Esophagus (tissue), 2 donors: ENCODE measurements around the gene MSRB3. TPM values are rescaled to one million over a fixed set of nuclear protein-coding genes. Genes with fewer than 3 reads are reported as not detected.

Source experiments
- H3K27ac ChIP-seq, 2 donors: one replicate each; pipeline ENCODE4 v1.5.1; 2013; ENCODE audit warnings: low read depth in 2 of 2, mild to moderate bottlenecking in 2 of 2, inconsistent platforms in 1 of 2, low read length in 1 of 2, moderate library complexity in 1 of 2
- H3K27me3 ChIP-seq, 2 donors: one replicate each; pipeline ENCODE4 v1.6.1; 2013; ENCODE audit warnings: low read length in 2 of 2, control low read depth in 1 of 2, mild to moderate bottlenecking in 1 of 2; ENCODE audit not compliant: insufficient read depth in 2 of 2, control insufficient read depth in 1 of 2
- H3K36me3 ChIP-seq, 2 donors: one replicate each; pipeline ENCODE4 v1.6.1; 2013; ENCODE audit warnings: low read length in 1 of 2; ENCODE audit not compliant: control insufficient read depth in 2 of 2, insufficient read depth in 2 of 2
- H3K4me1 ChIP-seq, 2 donors: one replicate each; pipeline ENCODE4 v1.6.1; 2013; ENCODE audit warnings: low read length in 1 of 2; ENCODE audit not compliant: control insufficient read depth in 2 of 2, insufficient read depth in 2 of 2
- H3K4me3 ChIP-seq, 2 donors: one replicate each; pipeline ENCODE4 v1.5.1; 2013; ENCODE audit warnings: low read length in 2 of 2, mild to moderate bottlenecking in 2 of 2, low read depth in 1 of 2, moderate library complexity in 1 of 2
- H3K9me3 ChIP-seq, 2 donors: one replicate each; pipeline ENCODE4 v1.6.1; 2013; ENCODE audit warnings: mild to moderate bottlenecking in 2 of 2, low read depth in 1 of 2, low read length in 1 of 2, moderate library complexity in 1 of 2; ENCODE audit not compliant: control insufficient read depth in 2 of 2, insufficient read depth in 1 of 2
- WGBS, 2 donors: extraction: QIAGEN DNeasy Blood & Tissue Kit; methylation state at CpG; one replicate each; pipeline ENCODE4 v1.1.7; 2013; 5-methylcytosine and 5-hydroxymethylcytosine counted together
- polyA plus RNA-seq, 2 donors: library from polyadenylated mRNA; stranded (reverse); fragments of 200-250 nt; gene quantifications; one replicate each; pipeline ENCODE4 v1.2.3, GENCODE V29; 2013
- donor health status: healthy with polysubstance abuse.
- donor health status: Bipolar disorder and iron deficiency.

Gene MSRB3
- polyA plus RNA-seq, 2 donors, result 5.4 to 14.8 TPM

DNA sequence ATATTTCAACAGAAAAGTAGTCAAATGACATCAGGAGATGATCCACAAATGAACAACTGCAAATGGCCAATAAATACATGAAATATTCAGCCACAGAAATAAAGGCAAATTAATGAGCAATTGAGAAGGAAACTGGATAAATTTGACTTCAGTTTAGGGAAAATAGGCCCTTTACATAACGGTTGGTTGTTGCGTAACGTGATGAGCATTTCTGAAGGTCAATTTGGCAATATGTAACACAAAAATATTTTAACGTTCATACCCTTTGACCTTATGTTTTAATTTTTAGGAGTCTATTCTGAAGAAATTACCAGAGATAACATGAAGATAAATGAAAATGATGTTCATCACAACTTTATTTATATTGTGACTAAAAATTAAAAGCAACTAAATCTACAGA is 14.7 kb upstream of the MSRB3 start:
- 87 to 92% methylated on average over 4 of the region's 4 CpGs for WGBS, 2 donors
- no peaks in the 10 kb centered on the region for H3K27me3 ChIP-seq

GRCh38 chr12:65266408-65266807 is 12.1 kb upstream of the MSRB3 start:
- Histone ChIP-seq H3K36me3 (no peaks in the 10 kb centered on the region), H3K27me3 (no peaks in the 10 kb centered on the region), H3K4me3 (no peak overlapping the region), H3K9me3 (no peaks in the 10 kb centered on the region), H3K27ac (no peak overlapping the region), H3K4me1 (no peaks in the 10 kb centered on the region)
- WGBS, 2 donors, result 75 to 79% methylated on average over 3 of the region's 3 CpGs

More for the DNA sequence above, 14.7 kb upstream of the MSRB3 start:
- Histone ChIP-seq H3K36me3 (no peaks in the 10 kb centered on the region), H3K9me3 (no peaks in the 10 kb centered on the region), H3K27ac (no peak overlapping the region), H3K4me1 (no peaks in the 10 kb centered on the region), H3K4me3 (no peak overlapping the region)

- H3K27me3 ChIP-seq, result no peaks in the 10 kb centered on the region
- WGBS, 2 donors, result 82 to 91% methylated on average over 1 of the region's 1 CpG
- no peaks in the 10 kb centered on the region for H3K4me1 ChIP-seq
- no peaks in the 10 kb centered on the region for H3K9me3 ChIP-seq
- no peak overlapping the region for H3K27ac ChIP-seq
- no peak overlapping the region for H3K4me3 ChIP-seq
- H3K36me3 ChIP-seq, result no peaks in the 10 kb centered on the region
These were observed 8.9 kb upstream of the MSRB3 start for GRCh38 chr12:65269603-65270002.

GRCh38 chr12:65274602-65275272 is 3.7 kb upstream of the MSRB3 start:
- Histone ChIP-seq H3K9me3 (no peaks in the 10 kb centered on the region), H3K36me3 (no peaks in the 10 kb centered on the region), H3K27me3 (no peaks in the 10 kb centered on the region), H3K4me1 (peaks cover 3 to 4% of the 10 kb centered on the region in 2 donors), H3K27ac (no peak overlapping the region), H3K4me3 (no peak overlapping the region)
- 86 to 89% methylated on average over 7 of the region's 7 CpGs for WGBS, 2 donors

DNA sequence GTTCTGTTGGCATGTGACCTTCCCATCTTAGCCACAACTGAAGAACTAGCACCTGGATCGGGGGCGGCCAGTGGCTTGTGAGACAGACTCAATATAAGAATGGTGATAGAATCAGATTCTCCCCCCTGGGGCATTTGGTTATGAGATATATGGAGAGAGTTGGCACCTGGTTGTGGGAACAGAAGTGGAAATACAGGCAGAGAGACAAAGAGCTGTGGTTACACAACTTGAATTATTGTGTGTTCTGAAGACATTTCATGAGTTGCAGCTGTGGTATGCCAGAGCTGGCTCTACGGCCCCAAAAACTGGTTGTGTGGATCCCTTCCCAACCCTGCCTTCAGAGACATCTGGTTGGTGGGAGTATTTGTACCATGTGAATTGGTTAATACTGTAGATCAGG is 2.9 kb upstream of the MSRB3 start:
- Histone ChIP-seq H3K4me3 (no peak overlapping the region), H3K9me3 (no peaks in the 10 kb centered on the region), H3K4me1 (peaks cover 3 to 4% of the 10 kb centered on the region in 2 donors), H3K27ac (no peak overlapping the region), H3K27me3 (no peaks in the 10 kb centered on the region), H3K36me3 (no peaks in the 10 kb centered on the region)
- WGBS, 2 donors, result 65 to 79% methylated on average over 3 of the region's 3 CpGs

DNA sequence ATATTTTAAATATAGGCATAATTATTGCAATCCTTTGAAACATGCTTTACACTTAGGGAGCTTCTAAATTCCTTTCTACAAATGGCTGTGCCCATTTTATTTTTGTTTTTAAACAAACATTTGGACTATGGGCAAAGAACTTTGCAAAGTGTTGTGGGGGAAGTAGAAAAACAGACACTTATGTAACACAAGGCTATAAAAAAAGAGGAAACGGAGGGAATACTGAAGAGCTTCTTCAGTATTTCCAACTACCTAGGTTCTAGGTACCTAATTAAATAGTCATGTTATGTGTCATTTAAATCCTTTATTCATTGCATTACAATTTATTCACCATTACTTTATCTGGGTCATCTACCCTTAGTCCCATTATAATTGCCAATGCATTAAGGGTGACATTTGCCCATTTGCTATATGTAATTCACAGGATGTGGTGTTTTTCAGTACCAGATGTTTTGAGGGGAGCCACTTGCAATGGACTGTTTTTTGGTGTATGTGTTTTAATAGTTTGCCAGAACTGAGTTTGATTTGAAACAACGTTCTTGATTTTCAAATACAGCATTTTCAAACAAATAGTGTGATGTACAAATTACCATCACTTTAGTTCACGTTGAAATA is 1.5 kb upstream of the MSRB3 start:
- H3K27me3 ChIP-seq, result no peaks in the 10 kb centered on the region
- H3K36me3 ChIP-seq, result no peaks in the 10 kb centered on the region
- H3K27ac ChIP-seq, result no peak overlapping the region
- peaks cover 3 to 4% of the 10 kb centered on the region in 2 donors for H3K4me1 ChIP-seq
- WGBS, 2 donors, result 58 to 65% methylated on average over 3 of the region's 3 CpGs
- H3K4me3 ChIP-seq, result no peak overlapping the region
- no peaks in the 10 kb centered on the region for H3K9me3 ChIP-seq

DNA sequence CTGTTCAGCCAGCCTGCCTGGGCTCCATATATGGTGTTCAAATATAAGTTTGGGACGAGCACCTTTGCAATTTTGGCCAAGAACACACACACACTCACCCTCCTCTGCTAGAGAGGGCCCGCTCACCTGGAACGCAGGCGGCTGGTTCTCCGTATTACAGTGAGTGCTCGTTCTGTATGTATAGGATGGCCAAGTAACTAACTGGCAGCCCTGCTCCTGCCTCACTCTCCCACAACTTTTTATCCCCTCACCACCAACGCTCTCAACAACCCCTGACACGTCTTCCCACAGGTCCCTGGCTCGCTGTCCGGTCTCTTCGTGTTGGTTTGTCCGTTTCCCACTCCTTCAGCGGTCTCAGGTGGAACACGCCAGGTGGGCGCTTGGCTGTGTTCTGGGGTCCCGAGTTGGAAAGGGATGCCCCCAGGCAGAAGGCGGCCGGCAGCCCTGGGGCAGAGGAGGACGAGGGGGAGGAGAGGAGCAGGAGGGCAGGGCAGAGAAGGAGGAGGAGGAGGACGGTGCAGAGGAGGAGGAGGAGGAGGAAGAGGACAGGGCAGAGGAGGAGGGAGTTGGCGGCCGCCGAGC is 398 bp upstream of the MSRB3 start:
- H3K4me3 ChIP-seq, result peak overlapping the region; percentile 63 to 71
- H3K27me3 ChIP-seq, result no peaks in the 10 kb centered on the region
- WGBS, 2 donors, result 24 to 33% methylated on average over 19 to 23 of the region's 23 CpGs
- H3K27ac ChIP-seq, result peak overlapping the region; percentile 40 to 69
- H3K36me3 ChIP-seq, result no peaks in the 10 kb centered on the region
- peaks cover 3 to 4% of the 10 kb centered on the region in 2 donors for H3K4me1 ChIP-seq
- H3K9me3 ChIP-seq, result no peaks in the 10 kb centered on the region

- H3K4me3 ChIP-seq, result peak overlapping the region; percentile 63 to 71
- no peaks in the 10 kb centered on the region for H3K36me3 ChIP-seq
- WGBS, 2 donors, result 14 to 27% methylated on average over 13 to 23 of the region's 23 CpGs
- H3K27me3 ChIP-seq, result no peaks in the 10 kb centered on the region
- peak overlapping the region; percentile 84 to 89 for H3K27ac ChIP-seq
- H3K9me3 ChIP-seq, result no peaks in the 10 kb centered on the region
- H3K4me1 ChIP-seq, result peaks cover 3 to 4% of the 10 kb centered on the region in 2 donors
These were observed 1.1 kb downstream of the MSRB3 start for GRCh38 chr12:65279369-65280112.

- no peak overlapping the region for H3K27ac ChIP-seq
- no peaks in the 10 kb centered on the region for H3K9me3 ChIP-seq
- H3K36me3 ChIP-seq, result no peaks in the 10 kb centered on the region
- H3K27me3 ChIP-seq, result no peaks in the 10 kb centered on the region
- WGBS, 2 donors, result 55 to 64% methylated on average over 3 of the region's 3 CpGs
- H3K4me1 ChIP-seq, result peaks cover 3 to 4% of the 10 kb centered on the region in 2 donors
- no peak overlapping the region for H3K4me3 ChIP-seq
These were observed 1.8 kb downstream of the MSRB3 start for GRCh38 chr12:65280306-65280705.
